Transverse colon (tissue), 3 donors: Measurements from ENCODE around the gene ATP6V1B1.

Experiments used
- EP300 ChIP-seq: sonication (generic); formaldehyde crosslinking; IDR thresholded peaks from one replicate; pipeline ENCODE4 v1.6.1; 2017; ENCODE audit warnings: antibody characterized with exemption, low read depth
- POLR2A ChIP-seq: fragments of 450-650 bp; IDR thresholded peaks from one replicate; pipeline ENCODE4 v1.6.1; 2016; ENCODE audit warnings: antibody characterized with exemption, mild to moderate bottlenecking, moderate library complexity
- TF ChIP-seq, protein P1 (sequence below), 5 experiments: fragments of 200-600 bp in 3 of 5; fragments of 450-650 bp in 2 of 5; sonication (generic) in 3 of 5; IDR thresholded peaks; 1 replicate in 2 of 5; 2 replicates in 3 of 5; pipeline ENCODE4 v1.5.1; 2016 to 2017; ENCODE audit warnings: antibody characterized with exemption in 5 of 5, inconsistent platforms in 3 of 5, mild to moderate bottlenecking in 2 of 5, moderate library complexity in 1 of 5

GRCh38 chr2:70959851-70960832 lies 24.4 kb downstream of the ATP6V1B1 start:
- TF ChIP-seq, protein P1, sequence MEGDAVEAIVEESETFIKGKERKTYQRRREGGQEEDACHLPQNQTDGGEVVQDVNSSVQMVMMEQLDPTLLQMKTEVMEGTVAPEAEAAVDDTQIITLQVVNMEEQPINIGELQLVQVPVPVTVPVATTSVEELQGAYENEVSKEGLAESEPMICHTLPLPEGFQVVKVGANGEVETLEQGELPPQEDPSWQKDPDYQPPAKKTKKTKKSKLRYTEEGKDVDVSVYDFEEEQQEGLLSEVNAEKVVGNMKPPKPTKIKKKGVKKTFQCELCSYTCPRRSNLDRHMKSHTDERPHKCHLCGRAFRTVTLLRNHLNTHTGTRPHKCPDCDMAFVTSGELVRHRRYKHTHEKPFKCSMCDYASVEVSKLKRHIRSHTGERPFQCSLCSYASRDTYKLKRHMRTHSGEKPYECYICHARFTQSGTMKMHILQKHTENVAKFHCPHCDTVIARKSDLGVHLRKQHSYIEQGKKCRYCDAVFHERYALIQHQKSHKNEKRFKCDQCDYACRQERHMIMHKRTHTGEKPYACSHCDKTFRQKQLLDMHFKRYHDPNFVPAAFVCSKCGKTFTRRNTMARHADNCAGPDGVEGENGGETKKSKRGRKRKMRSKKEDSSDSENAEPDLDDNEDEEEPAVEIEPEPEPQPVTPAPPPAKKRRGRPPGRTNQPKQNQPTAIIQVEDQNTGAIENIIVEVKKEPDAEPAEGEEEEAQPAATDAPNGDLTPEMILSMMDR (IDR thresholded peaks at IDR 0.05): no peak
- TF ChIP-seq EP300 (no peak), POLR2A (no peak)
